ENCODE data around the gene SLC6A11.

Gene SLC6A11

DNA sequence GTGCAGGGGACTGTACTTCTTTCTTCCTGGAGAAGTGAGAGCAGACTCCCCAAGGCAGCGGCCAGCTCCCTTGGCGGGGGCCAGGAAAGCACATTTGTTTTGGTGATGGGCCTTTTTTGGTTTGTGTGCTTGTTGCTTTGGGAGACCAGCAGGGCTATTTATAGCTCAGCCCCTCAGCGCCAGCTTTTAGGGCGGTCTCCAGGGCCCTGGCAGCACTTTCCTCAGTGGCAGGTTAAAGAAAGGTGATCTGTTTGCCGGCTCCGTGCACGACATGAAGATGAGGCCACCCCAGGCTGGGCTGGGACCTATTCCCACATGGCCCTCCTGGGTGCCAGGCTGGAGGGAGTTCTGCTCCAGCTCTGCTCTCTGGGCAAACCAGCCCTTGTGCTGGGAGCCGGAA lies 21.8 kb downstream of the SLC6A11 start:
- no peak for DNase-seq (ENCODE audit: low read depth in 2 of 3, low spot score in 2 of 3)

GRCh38 chr3:10839167-10839566 lies 23.1 kb downstream of the SLC6A11 start:
- no peak for DNase-seq (ENCODE audit: low read depth in 2 of 3, low spot score in 2 of 3)

- no peak for DNase-seq (ENCODE audit: low read depth in 2 of 3, low spot score in 2 of 3)
These were observed 25.1 kb downstream of the SLC6A11 start for GRCh38 chr3:10841100-10841499.

- no peak for DNase-seq (ENCODE audit: low read depth in 2 of 3, low spot score in 2 of 3)
These were observed 27.4 kb downstream of the SLC6A11 start for GRCh38 chr3:10843378-10843777.

GRCh38 chr3:10845001-10845761 lies 29.2 kb downstream of the SLC6A11 start:
- no peak for DNase-seq (ENCODE audit: low read depth in 2 of 3, low spot score in 2 of 3)

DNA sequence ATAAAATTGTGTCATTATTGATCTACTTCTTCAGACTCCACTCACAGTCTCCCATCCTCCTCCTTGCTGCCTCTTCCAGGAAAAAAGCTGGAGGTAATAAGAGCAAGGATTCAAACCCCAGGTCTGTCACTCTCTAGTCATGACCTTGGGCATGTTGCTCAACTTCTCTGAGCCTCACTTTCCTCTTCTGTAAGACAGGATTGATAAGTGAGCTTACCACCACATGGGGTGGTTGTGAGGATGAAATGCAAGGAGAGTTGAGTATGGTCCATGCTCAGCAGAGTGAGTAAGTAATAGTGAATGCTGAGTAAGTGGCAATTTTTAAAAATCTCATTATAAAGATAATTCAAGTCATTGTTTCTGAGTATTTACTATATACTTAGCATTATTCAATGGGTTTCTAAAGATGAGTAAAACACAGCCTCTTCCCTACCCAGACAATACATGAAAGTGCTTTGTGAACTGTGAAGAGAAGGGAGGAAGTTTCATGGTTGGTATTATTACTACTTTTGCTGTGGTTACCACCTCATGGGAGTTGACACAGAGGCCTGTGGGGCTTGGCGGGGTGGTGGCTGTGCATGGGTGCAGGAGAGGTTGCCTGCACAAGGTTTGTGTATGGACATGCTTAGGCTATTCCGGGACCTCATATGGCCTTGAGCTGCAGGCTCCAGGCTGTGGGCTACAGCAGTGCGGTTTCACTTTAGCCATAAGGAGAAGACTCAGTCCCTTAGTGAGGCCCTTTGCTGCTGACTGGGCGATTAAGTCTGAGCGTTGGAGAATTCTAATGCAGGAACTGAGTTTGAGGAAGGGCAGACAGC lies 30.0 kb downstream of the SLC6A11 start:
- no peak for DNase-seq (ENCODE audit: low read depth in 2 of 3, low spot score in 2 of 3)

- no peak for DNase-seq (ENCODE audit: low read depth in 2 of 3, low spot score in 2 of 3)
These were observed 30.6 kb downstream of the SLC6A11 start for GRCh38 chr3:10846657-10846975.

- DNase-seq (ENCODE audit: low read depth in 2 of 3, low spot score in 2 of 3), result no peak
These were observed 32.2 kb downstream of the SLC6A11 start for GRCh38 chr3:10848261-10848660.

DNA sequence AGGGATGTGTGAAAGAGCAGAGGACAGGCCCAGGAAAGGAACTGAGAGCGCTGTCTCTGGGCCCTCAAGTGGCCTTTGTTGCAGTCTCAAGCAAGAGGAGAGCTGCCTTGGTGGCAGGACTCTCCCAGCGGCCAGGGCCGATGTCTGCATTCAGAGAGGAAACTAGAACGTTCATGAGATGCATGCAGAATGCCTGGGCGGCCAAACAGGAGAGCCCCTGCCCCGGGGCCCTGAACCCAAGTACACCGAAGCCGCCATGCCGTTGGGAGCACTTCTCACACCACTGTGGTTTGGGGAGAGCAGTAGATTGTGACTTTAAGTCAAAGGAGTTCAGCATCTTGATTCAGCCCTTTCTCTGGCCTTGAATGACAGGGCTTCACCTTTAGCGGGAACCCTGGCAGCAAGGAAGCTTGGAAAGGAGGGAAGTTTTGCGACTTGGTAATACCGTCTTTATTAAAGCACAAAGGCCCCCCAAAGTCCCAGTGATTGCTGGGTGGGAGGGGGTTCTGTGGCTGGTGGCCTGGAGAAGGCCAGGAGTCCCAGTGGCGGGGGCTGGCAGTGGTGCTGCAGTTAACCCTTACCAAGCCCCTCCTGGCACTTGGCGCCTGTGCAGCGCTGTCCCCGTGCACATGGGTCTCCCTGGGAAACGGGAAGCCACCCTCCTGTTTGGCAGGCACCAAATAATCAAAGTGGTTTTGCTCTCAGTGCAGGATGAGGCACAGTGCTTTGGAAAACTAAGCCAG lies 36.2 kb downstream of the SLC6A11 start:
- no peak for DNase-seq (ENCODE audit: low read depth in 2 of 3, low spot score in 2 of 3)

DNA sequence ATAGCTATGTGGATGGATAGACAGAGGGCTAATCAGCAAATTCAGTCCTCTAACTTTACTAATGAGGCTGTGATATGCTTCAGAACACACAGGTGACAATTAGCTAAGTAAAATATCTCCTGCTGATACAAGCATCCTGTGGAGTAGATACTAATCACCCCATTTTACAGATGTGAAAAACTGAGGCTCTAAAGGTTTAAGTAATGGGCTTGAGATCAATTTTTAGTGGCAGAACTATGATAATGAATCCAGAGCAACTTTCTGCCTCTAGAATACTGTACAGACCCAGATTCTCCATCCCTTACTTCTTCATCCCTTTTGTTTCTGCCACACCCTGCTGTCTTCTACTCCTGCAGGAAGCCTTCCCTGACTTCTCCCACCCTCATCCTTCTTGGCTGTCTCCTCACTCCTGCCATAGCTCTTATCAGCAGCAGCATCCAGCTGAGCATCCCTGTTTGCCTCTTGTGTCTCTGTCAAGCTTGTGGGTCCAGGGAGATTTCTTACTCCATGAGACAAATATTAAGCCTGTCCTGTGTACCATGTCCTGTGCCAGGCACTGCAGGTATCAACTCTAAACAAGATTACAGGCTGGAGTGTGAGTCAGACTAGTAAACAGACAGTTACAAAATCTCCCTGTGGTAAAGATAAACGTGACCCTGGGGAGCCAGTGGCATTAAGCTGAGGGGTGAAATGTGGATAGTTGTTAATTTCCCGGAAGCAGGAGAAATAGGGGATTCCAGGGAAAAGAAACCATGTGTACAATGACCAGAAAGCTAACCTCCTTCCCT lies 39.2 kb downstream of the SLC6A11 start:
- no peak for DNase-seq (ENCODE audit: low read depth in 2 of 3, low spot score in 2 of 3)

GRCh38 chr3:10855871-10856662 lies 40.0 kb downstream of the SLC6A11 start:
- no peak for DNase-seq (ENCODE audit: low read depth in 2 of 3, low spot score in 2 of 3)

DNA sequence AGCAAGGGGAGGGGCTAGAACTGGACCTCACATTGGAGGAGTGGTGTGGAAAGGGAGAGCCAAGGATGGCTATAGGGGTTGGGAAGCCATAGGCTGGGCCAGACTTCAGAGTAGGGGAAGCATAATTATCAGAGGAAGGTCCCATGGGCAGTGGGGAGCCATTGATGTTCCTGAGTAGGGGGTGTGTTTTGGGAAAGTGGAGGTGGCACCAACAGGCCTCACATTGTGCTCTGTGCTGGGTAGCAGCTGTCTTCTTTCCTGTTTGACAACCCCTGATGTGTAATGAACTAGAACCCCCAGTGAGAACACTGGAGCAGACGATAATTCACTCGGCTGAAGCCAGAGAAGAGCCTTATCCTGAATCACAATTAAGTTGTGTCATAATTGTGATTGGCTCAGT lies 41.2 kb downstream of the SLC6A11 start:
- DNase-seq (ENCODE audit: low read depth in 2 of 3, low spot score in 2 of 3), result no peak

DNA sequence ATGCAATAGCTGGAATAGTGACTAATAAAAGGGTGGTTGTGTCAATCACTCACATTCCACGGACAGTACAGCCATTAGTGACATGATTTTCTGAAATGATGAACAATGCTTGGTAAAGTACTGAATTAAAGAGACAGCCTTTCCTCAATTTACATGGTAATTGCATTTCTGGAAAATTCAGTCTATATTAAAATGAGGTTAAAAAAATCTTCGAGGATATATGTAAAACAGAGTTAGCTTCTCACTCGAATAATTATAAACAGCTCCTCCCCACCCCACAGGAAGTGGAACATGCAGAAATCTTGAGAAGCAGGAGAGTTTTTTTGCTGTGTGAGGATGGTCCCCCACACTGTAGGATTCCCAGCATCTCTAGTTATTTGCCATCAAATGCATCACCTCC lies 42.1 kb downstream of the SLC6A11 start:
- no peak for DNase-seq (ENCODE audit: low read depth in 2 of 3, low spot score in 2 of 3)

DNA sequence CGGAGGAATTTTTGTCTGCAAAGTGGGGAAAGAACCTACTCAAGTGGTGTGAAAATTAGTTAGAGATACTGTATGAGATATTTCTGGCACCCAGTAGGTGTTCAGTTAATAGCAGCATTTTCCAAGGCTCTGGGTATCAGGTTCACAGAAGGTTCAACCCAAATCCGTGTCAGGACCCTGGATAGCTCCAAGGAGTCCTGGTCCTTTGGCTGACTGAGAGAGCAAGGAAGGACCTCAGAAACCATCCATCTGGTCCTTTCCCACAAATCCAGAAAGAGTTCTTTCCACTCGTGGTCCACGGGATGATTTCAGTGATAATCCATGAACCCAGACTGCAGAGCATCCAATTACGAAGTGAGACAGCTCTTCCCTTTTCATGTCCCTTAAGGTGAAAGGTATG lies 51.4 kb downstream of the SLC6A11 start:
- no peak for DNase-seq (ENCODE audit: low read depth in 2 of 3, low spot score in 2 of 3)

GRCh38 chr3:10869460-10869859 lies 53.4 kb downstream of the SLC6A11 start:
- no peak for DNase-seq (ENCODE audit: low read depth in 2 of 3, low spot score in 2 of 3)

DNA sequence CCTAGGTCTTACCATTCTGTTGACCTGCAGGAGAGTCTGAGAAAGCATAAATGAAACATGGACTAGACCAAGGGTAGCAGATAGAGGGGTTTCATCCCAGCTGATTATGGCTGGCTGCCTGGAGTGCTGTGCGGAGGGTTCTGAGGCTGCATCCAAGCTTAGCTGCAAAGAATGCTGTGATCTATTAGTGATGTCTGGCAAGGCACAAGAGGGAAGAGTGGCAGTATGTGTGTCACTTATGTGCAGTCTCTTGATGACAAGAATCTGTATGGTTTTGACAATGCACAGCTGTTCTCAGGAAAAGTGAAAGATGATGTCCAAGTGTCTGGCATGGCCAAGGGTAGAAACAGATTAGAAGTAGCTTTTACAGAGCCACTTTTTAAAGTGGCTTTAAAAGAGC lies 54.3 kb downstream of the SLC6A11 start:
- DNase-seq (ENCODE audit: low read depth in 2 of 3, low spot score in 2 of 3), result no peak

GRCh38 chr3:10873415-10873814 lies 57.4 kb downstream of the SLC6A11 start:
- no peak for DNase-seq (ENCODE audit: low read depth in 2 of 3, low spot score in 2 of 3)

- DNase-seq (ENCODE audit: low read depth in 2 of 3, low spot score in 2 of 3), result no peak
These were observed 59.9 kb downstream of the SLC6A11 start for GRCh38 chr3:10875914-10876313.

DNA sequence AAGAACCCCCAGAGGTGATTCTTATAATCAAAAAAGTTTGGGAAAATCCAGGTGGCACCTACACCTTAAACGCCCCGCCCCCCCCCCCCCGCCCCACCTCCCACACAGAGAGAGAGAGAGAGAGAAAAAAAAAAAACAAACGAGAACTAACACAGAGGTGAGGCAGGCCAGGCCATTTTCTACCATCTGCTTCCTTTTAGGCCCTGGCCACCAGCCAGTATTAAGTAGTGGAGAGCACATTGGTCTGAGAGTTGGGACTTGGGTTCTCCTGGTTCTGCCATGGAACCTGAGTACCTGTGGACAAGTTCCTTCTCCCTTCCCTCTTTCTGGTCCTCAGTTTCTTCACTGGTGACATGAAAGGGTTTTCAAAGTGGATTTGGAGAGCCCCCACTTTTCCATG lies 60.6 kb downstream of the SLC6A11 start:
- no peak for DNase-seq (ENCODE audit: low read depth in 2 of 3, low spot score in 2 of 3)

GRCh38 chr3:10882851-10883250 lies 66.8 kb downstream of the SLC6A11 start:
- no peak for DNase-seq (ENCODE audit: low read depth in 2 of 3, low spot score in 2 of 3)
